C4-2B (cell line): ENCODE data around the gene CLEC7A.
A peak's percentile ranks its signal among the peaks of the same experiment; 100 is the strongest.

Experiments used
- ZFX ChIP-seq: fragments of 450-650 bp; IDR thresholded peaks from 2 replicates; pipeline ENCODE4 v1.6.1; 2017
- TF ChIP-seq, protein P1 (sequence below): fragments of 450-650 bp; conservative IDR thresholded peaks from 2 replicates; pipeline ENCODE4 v1.5.1; 2017; ENCODE audit warnings: mild to moderate bottlenecking

DNA sequence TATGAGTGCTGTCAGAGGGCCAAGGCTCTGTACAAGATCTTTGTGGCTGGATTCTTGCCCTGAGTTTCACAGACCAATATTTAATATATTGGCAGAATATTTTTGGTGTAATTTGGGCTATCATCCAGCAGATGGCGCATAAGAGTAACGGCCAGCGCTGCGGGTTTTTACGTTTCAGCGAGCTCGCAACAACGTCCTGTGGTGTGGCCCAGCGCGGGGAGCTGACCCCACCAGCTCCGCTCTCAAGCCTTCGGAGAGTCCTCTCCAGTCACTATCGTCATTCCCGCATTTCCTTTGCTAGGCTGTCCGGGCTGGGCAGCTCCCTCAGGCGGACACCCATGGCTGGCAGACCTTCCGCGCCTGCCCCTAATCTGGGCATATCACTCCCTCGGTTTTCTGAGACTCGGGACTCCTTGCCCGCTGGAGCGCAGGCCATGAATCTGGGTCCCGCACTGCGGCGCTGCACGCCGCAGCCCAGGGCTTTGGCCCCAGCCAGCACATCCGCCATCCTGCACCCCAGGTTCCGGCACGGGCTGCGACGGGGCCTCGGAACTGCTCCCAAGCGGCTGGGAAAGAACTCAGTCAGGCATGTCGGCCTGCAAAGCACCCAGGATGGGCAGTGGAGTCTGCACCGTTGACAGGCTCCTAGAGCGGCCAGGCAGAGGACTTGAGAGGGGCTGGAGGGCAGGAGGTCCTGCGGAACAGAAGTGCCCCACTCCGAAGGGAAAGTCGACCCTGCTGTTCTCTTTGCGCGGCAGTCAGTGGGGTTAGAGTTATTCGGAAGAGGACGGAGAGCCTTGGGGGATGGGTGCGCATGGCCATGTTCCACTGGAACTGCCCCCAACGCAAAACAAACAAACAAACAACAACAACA, 23.5 kb upstream of the CLEC7A start:
- TF ChIP-seq, protein P1, sequence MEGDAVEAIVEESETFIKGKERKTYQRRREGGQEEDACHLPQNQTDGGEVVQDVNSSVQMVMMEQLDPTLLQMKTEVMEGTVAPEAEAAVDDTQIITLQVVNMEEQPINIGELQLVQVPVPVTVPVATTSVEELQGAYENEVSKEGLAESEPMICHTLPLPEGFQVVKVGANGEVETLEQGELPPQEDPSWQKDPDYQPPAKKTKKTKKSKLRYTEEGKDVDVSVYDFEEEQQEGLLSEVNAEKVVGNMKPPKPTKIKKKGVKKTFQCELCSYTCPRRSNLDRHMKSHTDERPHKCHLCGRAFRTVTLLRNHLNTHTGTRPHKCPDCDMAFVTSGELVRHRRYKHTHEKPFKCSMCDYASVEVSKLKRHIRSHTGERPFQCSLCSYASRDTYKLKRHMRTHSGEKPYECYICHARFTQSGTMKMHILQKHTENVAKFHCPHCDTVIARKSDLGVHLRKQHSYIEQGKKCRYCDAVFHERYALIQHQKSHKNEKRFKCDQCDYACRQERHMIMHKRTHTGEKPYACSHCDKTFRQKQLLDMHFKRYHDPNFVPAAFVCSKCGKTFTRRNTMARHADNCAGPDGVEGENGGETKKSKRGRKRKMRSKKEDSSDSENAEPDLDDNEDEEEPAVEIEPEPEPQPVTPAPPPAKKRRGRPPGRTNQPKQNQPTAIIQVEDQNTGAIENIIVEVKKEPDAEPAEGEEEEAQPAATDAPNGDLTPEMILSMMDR: peak; percentile 93
- TF ChIP-seq ZFX: no peak
